ENCODE data around the gene PLEKHA6.

PLEKHA6 gene

DNA sequence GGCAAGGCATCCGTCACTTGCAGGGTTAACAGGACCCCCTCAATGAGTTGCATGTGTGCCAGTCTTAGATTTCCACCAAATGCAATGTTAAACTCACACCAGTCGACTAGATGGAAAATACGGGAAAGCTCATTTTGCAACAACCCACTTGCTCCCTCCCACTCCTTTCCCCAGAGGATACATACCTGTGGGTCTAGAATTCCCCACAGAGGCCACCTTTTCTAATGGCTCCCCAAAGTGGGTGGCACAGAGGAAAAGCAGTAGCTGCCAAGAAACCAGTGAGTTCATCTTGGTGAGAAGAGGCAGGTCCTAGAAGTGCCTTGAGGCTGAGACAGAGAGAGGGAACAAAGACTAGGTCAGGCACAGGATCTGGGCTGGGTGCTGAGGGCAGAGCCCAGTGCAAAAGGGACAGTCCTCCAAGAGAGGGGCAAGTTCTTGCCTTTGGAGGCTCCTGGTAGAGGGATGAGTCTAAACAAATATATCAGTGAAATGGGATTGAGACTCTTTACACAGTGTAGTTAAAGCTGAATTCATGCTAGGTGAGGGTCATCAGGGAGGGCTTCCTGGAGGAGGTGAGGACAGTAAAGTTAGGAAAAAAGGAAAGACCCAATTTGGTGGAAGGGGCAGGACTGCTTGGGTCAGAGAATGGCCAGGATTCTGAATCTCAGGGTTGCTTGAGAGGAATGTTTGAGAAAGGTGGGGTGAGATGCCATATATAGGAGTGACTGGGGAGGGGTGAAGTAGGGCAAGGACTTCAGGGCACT lies 167.0 kb downstream of the PLEKHA6 start:
- DNase-seq, result no peak

DNA sequence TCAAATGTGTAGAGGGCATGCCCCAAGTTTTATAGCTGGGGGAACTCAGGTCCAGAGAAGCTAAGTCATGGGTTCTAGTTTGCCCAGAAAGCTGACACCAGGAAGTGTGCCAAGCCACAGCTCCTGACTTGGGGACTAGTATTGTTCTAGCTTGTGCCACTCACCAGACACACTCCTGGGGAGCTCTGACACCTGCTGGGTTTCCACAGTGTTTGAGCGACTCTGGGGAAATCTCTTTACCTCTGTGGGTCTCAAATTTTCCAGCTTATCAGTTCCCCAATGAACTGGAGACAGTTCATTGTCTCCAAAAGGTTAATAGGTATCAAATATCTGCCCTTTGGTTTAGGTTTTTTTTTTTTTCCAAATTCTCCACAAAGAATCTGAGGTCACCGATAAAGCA lies 167.7 kb downstream of the PLEKHA6 start:
- DNase-seq, result no peak

DNA sequence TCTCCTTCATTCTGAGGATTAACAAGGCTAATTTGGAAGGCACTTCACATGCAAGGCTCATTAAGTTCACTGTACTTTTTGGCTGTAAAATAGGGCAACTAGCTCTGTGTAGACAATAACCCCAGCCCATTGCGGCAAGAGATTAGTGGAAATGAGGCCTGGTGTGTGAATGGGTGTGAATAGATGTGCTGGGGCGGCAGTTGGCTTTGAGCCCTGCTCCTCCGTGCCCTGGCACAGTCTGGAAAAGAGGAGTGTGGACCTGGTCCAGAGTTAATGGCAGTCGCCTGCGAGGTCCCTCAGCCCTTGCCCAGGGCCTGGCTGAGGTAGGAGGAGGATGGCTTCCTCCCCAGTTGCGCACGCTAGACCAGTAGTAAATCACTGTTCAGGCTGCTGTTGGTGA lies 168.3 kb downstream of the PLEKHA6 start:
- peak in 51 of 58 donors; percentile 10 to 93 (median 64) for DNase-seq

DNA sequence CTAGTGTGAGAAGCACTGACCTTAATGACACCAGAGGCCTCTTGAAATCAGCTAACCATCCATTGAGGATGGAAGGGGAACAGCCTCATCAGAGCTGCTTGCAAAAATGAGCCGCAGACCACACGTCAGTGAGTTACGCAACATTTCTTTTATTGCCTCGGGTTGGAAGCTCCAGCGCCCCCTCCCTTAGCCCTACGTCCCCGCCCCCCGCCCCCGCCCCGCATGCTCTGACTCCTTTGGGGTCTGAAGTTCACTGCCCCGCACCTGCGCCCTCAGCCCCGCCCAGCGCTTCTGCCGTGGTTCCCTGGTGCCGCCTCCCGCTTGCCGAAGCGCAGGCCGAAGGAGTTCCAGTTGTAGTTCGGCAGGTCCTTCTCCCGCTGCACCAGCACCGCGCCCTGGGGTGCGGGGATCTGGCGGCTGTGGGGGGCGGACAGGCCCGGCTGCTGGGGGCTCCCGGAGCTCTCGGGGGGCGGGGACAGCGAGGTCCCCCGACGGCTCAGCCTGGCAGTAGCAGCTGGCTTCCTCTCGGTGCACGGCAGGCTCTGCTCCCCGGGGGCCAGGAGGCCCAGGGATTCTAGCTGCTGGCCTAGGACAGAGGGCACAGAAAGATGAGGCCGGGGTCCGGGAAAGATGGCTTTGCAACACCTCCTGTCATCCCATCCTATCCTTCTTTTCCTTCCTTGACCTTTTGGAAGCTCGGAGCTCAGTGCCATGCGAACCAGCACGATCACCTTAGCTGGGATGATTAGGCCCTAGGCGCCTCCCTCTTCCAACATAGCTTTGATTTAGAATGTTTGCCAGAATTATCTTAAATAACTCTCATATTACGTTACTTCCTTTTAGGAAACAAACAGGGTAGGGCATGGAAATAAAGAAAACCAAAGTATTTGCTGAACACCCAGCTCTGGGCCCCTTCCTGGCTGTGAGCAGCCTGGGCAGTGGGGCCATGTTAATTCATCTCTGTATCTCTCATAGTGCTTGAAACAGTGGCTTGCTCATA lies 169.2 kb downstream of the PLEKHA6 start:
- DNase-seq, result no peak

DNA sequence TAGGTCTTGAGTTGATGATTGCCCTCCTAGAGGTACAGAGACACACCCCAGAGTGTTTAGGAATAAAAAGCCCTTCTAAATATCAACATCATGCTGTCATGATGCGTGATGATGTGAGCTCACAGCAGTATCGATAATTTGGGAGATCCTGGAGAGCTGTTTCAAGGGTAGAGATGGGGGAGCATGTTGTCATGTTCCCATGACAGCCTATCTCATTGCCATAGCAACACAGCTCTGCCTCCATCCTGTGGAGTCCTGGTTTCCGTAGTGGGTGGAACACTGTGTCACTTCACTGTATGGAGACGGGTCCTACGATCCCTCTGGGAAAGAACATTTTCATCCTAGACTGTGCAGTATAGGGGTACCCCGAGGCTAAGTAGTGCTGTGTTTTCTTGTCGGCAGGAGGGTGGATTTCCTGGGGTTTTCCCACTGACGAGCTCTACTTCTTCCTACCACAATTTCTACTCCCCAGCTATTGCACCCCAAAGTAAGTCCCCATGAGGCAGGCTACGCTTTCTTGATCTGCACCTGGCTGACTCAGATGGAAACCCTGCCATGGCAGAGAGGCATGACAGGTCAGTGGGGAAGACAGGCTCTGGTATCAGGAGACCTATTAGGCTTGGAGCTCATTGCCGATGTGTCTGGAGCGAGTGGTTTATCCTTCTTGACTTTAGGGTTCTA lies 170.6 kb downstream of the PLEKHA6 start:
- peak in 23 of 58 donors; percentile 4 to 62 (median 26) for DNase-seq

DNA sequence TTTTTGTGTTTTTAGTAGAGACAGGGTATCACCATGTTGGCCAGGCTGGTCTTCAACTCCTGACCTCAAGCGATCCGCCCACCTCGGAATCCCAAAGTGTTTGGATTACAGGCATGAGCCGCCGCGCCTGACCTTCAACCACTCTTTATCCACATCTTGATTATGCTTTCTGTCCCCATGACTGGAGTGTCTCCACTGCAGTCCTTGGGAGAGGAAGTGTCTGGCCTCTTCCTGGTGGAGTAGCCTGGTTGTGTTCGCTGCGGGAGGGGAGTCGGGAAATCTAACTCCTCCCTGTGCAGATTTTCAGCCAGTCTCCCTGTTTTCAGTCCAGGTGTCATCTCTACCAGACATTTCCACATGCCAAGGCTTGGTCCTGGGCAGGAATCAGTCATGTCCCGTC lies 173.1 kb downstream of the PLEKHA6 start:
- DNase-seq, result no peak

DNA sequence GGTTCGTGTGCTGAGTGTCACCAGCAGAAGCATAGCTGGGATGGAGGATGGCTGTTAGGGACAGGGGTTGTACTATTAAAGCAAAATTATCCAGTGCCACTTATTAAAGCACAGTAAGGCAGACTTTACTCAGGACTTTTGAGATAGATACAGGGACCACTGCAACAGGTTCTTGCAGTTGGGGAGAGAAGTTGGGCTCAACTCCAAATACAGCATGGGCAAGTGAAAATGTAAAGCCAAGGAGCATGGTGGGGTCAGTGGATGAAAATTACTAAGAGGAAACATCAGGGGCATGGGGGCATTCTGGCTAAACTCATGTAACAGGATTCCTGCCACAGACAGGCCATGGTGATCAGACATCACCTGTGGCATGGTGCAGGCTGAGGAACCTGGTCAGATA lies 178.6 kb downstream of the PLEKHA6 start:
- DNase-seq, result no peak

DNA sequence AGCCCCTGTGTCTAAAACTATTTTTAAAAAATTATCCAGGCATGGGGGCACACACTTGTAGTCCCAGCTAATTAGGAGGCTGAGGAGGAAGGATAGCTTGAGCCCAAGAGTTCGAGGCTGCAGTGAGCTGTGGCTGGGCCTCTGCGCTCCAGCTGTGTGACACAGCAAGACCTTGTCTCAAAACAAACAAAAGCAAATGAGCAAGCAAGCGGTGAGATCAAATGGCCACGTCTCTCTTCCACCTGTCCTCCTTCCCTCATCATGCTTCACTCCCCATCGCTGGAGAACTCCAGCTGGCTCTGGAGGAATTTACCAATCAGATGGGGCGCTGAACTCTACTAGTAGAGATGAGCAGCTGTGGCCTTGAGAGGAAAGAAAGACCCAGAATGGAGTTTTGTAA lies 179.6 kb downstream of the PLEKHA6 start:
- no peak for DNase-seq

DNA sequence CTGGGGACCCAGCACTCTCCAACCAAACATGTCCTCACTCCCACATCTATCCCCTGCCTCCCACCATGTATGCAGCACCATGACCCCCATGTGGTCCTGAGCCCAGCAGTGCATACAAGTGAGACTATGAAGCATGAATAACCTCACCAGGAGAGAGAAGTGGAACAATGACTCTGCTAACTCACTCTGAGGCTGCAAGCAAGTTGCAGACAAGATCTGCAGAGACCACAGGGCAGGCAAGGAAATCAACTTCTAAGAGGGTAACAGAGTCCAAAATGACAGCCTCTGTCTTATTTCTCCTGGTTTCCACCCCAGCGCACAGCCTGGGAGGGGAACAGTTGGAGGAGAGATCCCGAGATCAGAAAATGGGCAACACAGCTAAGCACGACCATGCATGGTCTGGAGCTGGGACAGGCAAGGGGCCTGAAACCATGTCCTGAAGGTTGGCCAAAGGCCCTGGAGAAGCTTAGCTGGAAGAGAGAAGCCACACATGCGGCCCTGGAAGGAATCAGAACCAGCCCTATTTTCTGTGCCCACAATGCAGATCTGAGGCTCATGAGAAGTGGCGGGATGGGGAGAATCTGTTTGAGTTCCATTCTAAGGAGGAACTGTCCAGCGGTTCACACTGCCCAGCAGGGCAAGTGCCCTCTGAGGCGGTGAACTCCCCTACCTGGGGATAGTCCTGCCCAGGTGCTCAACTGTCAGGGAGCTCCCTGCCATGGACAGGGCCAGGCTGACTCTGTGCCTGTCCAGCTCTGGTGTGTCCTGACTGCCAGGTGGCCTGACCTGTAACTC lies 181.0 kb downstream of the PLEKHA6 start:
- no peak for DNase-seq

DNA sequence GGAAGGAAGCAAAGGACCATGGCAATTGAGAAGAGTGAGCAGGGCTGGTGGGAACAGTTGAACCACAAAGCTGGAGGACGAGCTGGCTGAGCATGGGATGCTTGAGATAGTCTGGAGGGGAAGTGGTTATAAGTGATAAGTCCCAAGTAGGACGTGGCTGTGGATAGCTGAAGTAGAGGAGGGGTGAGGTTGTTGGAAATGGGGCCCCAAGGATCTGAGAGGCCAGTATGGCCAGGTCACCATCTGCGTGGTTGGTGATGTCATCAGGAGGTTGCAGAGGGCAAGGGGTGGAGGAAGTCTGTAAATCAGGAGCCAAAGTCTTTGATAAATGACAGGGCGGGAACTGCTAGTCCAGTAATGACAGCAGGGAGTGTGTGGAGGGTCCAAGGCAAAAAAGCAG lies 182.6 kb downstream of the PLEKHA6 start:
- DNase-seq, result no peak

DNA sequence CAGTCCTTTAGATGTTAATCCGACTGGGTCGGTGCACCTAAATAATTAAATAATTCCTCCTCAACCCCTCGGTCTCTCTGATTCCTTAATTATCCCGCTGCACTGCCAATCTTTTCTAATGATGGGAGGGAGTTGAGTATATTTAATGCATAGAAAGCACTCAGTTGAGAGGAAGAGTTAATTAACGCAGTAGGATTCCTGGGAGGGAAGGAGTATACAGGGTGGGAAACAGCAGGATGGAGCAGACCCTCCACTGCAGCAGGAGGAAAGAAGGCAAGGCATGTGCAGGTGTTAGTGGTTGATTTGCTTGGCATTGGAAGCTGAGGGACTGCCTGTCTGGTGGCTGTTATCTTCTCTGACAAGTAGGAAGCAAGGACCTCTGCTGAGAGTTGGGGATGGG lies 183.7 kb downstream of the PLEKHA6 start:
- DNase-seq, result no peak

DNA sequence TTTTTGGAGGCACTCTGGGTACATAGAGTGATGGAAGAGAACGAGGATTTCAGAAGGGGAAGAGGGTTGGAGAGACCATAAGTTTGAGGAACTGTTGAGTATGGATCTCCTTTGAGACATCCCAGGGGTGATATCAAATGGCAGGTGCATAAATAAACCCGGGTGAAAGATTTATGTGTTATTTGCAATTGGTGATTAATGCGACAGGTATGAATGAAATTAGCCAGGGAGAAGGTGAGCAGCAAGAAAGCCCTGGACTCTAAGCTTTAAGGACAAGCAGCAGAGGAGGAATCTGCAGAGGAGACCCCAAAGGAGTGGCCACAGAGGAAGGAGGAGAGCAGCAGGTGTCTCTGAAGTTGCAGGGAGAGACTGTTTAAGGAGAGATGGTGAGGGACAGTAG lies 184.8 kb downstream of the PLEKHA6 start:
- no peak for DNase-seq

DNA sequence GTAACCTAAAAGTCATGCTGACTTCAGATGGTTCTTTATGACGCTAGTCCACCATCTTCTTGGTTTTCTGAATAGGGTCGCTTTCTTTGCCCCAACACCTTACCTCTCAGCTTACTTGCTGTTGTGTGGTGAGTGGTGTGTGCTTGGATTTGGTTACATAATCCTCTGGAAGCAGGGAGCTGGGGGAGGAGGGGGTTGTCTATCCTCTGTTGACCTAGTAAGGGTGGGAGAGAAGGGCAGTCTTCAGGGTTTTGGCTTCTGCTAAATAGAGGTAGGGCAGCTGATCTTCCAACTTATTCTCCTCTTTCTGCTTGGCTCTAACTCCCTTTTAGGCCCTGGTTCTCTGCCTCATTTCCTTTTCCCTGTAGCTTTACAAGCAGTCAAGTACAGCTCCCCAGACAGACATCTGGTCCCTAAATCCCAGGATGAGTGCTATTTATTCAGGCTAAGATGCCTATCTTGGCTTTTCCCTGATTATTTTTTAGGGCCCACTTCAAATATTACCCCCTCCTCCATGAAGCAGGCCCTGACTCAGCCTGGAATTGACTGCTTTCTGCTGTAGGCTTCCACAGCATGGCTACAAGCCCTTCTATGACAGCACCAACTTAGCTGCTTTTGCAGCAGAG lies 187.2 kb downstream of the PLEKHA6 start:
- peak in 1 of 58 donors; percentile 8 for DNase-seq

DNA sequence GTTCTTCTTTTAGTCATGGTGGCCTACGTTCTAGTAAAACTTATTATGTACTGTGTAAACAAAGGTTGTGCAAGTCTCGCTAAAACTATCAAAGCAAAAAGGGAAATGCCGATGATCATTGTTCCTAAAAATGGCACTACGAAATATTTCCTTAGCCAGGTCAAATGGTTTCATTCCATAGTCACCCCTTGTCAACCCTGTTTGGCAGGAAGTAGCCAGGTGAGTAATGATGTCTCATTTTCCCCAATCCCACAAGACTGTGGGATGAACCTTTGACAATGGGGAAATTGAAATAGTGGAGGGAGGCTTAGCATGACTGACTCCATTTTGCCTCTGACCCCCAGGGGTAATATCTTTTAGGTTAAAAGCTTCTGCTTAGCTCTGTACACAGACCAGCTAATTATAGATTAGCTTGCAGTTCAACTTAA lies 188.0 kb downstream of the PLEKHA6 start:
- no peak for DNase-seq

DNA sequence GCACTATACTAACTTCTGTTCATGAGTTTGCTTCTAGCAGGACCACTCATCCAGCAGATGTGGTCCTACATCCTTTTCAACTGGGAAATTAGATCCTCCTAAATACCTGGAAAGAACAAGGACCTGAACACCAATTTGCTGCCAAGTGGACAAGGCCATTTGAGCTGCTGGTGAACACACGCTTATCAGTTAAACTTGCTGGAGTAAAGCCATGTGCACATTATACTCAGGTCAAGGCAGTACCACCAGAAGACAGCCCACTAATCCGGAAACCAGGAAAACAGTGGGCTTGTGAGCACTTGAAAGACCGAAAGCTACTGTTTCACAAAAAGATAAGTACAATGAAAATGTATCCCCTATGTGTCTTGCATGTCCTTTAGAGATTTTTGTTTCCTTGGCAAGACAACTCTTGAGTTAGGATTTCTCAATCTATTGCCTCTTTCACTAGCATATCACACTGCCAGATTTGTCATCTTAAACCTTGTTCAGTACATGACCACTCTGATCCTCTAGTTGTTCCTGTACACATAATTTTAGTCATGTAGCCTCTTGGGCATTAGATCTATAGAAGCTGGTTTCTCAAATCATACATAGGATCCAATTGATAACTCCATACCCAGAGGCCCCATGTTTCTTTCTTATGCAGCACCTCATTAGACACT lies 189.1 kb downstream of the PLEKHA6 start:
- no peak for DNase-seq

DNA sequence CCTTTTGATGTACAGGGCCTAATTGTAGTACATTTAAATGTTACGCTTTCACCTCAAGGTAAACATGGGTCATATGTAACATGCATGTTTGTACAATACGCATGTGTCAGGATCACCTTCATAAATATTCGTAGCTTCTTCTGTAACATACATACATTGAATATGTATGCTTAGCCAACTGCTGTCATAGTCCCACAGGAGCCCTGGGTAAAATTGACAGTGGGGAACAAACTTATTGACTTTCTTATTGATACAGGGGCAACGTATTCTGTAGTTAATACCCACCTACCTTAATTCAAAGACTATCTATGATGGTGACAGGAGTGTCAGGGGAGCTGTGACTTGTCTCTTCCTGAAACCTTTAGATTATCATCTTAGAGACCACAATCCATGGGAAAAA lies 189.9 kb downstream of the PLEKHA6 start:
- no peak for DNase-seq

All from anterior cingulate cortex (tissue), 58 donors.